DND-41 (cell line): Measurements from ENCODE around the gene NIP7.

Experiments used
- CTCF ChIP-seq: IDR thresholded peaks from 2 replicates; pipeline ENCODE4 v1.5.1; 2012; ENCODE audit warnings: borderline replicate concordance, low read length, moderate library complexity, mild to moderate bottlenecking; ENCODE audit not compliant: poor library complexity, severe bottlenecking; ENCODE audit errors: extremely low read depth
- EZH2 ChIP-seq: IDR thresholded peaks from 3 replicates; pipeline ENCODE4 v1.6.1; 2012; ENCODE audit warnings: borderline replicate concordance, low read depth, mild to moderate bottlenecking, moderate library complexity, low read length, inconsistent platforms; ENCODE audit not compliant: severe bottlenecking

GRCh38 chr16:69330286-69331109 is 9.1 kb upstream of the NIP7 start, which contains the start of gene PDF:
- TF ChIP-seq CTCF (peak; percentile 1), EZH2 (no peak)
